B cell (primary cell): ENCODE measurements around the gene SH2D5. TPM values are rescaled to one million over a fixed set of nuclear protein-coding genes. Genes with fewer than 3 reads are reported as not detected.

ENCODE experiments used
- ATAC-seq: fragments of 200-7000 bp; cut with Tn5 transposase; one replicate; pipeline ENCODE4 v1.10.0; 2021; ENCODE audit warnings: low read depth, mild to moderate bottlenecking, moderate number of reproducible peaks, moderate library complexity
- CTCF ChIA-PET: fragments of 350-600 bp; sonication (Branson Sonifier 250); formaldehyde crosslinking; loops from one replicate; lab custom pipeline; 2021; ENCODE audit warnings: antibody characterized with exemption, inconsistent platforms; lab: Charles Lee
- POLR2A ChIA-PET: fragments of 350-600 bp; sonication (Branson Sonifier 250); formaldehyde crosslinking; loops from one replicate; lab custom pipeline; 2021; ENCODE audit warnings: antibody characterized with exemption; lab: Charles Lee
- DNase-seq: peaks from one replicate; pipeline ENCODE4 v3.0.0; 2013
- H2AFZ ChIP-seq: 2 replicates; pipeline ENCODE4 v1.6.1; 2012; ENCODE audit warnings: mild to moderate bottlenecking, low read depth, low read length; ENCODE audit not compliant: insufficient read depth, poor library complexity, severe bottlenecking
- H3K27ac ChIP-seq, 2 donors: 1 replicate in 1 of 2; 2 replicates in 1 of 2; pipeline ENCODE4 v1.5.1; 2012 to 2013; ENCODE audit warnings: low read length in 2 of 2, mild to moderate bottlenecking in 2 of 2, moderate library complexity in 1 of 2
- H3K27me3 ChIP-seq, 4 experiments: fragments of 200-600 bp in 1 of 4; sonication (generic) in 1 of 4; replicated peaks in 1 of 4; 1 replicate in 2 of 4; 2 replicates in 2 of 4; pipeline versions ENCODE4 v1.6.1 to v1.7.0; 2013 to 2016; ENCODE audit warnings: low read length in 3 of 4, mild to moderate bottlenecking in 2 of 4, mixed read lengths in 1 of 4, moderate library complexity in 1 of 4; ENCODE audit not compliant: insufficient read depth in 4 of 4, control insufficient read depth in 3 of 4; ENCODE audit errors: control extremely low read depth in 1 of 4
- H3K36me3 ChIP-seq, 2 experiments: replicated peaks in 1 of 2; 1 replicate in 1 of 2; 2 replicates in 1 of 2; pipeline versions ENCODE4 v1.6.1 to v1.7.1; 2013; ENCODE audit warnings: low read length in 1 of 2; ENCODE audit not compliant: insufficient read depth in 2 of 2, control insufficient read depth in 1 of 2; ENCODE audit errors: control extremely low read depth in 1 of 2, extremely low read depth in 1 of 2
- H3K4me1 ChIP-seq, 2 donors: fragments of 200-600 bp in 1 of 2; sonication (generic) in 1 of 2; 1 replicate in 1 of 2; 2 replicates in 1 of 2; pipeline versions ENCODE4 v1.5.1 to v1.6.1; 2013 to 2017; ENCODE audit warnings: low read length in 2 of 2; ENCODE audit not compliant: control insufficient read depth in 2 of 2, insufficient read depth in 2 of 2
- H3K4me2 ChIP-seq: replicated peaks from 2 replicates; pipeline ENCODE3; 2012; ENCODE audit warnings: mild to moderate bottlenecking, low read depth, low read length; ENCODE audit not compliant: poor library complexity, severe bottlenecking
- H3K4me3 ChIP-seq, 5 experiments: fragments of 200-600 bp in 1 of 5; sonication (generic) in 1 of 5; 1 replicate in 3 of 5; 2 replicates in 2 of 5; pipeline versions ENCODE4 v1.5.1 to v1.7.0; 2011 to 2016; ENCODE audit warnings: low read length in 4 of 5, mild to moderate bottlenecking in 4 of 5, low read depth in 2 of 5, control low read depth in 1 of 5, moderate library complexity in 1 of 5; ENCODE audit not compliant: insufficient read depth in 1 of 5; ENCODE audit errors: control extremely low read depth in 1 of 5, extremely low read depth in 1 of 5
- H3K79me2 ChIP-seq: fragments of 200-600 bp; sonication (generic); one replicate; pipeline ENCODE4 v1.6.0; 2016; ENCODE audit warnings: low read length; ENCODE audit not compliant: control insufficient read depth, insufficient read depth
- H3K9ac ChIP-seq: fragments of 200-600 bp; sonication (generic); 2 replicates; pipeline ENCODE4 v1.6.1; 2017; ENCODE audit warnings: mild to moderate bottlenecking, low read length, moderate library complexity
- H3K9me3 ChIP-seq, 3 donors: one replicate each; pipeline versions ENCODE4 v1.6.1 to v1.7.1; 2013; ENCODE audit warnings: low read length in 2 of 3; ENCODE audit not compliant: control insufficient read depth in 2 of 3, insufficient read depth in 1 of 3; ENCODE audit errors: control extremely low read depth in 1 of 3
- H4K20me1 ChIP-seq: 2 replicates; pipeline ENCODE4 v1.6.0; 2012; ENCODE audit warnings: mild to moderate bottlenecking, low read length; ENCODE audit not compliant: insufficient read depth, control insufficient read depth, poor library complexity, severe bottlenecking
- H3K27ac Mint-ChIP-seq: one replicate; pipeline ENCODE4 v1.8.0; 2021; ENCODE audit warnings: mixed read lengths
- H3K27me3 Mint-ChIP-seq: one replicate; pipeline ENCODE4 v1.8.0; 2021; ENCODE audit warnings: mixed read lengths
- H3K4me1 Mint-ChIP-seq: one replicate; pipeline ENCODE4 v1.8.0; 2021; ENCODE audit warnings: mixed read lengths
- H3K4me3 Mint-ChIP-seq: one replicate; pipeline ENCODE4 v1.8.0; 2021; ENCODE audit warnings: mixed read lengths
- H3K9me3 Mint-ChIP-seq: one replicate; pipeline ENCODE4 v1.8.0; 2022; ENCODE audit warnings: mixed read lengths; ENCODE audit not compliant: insufficient read depth
- EZH2 ChIP-seq: IDR thresholded peaks from 2 replicates; pipeline ENCODE4 v1.6.1; 2012; ENCODE audit warnings: borderline replicate concordance, low read depth, mild to moderate bottlenecking, moderate library complexity, low read length; ENCODE audit not compliant: insufficient read depth, poor library complexity, severe bottlenecking
- WGBS: methylation state at CpG from one replicate; pipeline ENCODE4 v1.1.5; 2013; ENCODE audit warnings: missing lambda C conversion rate; ENCODE audit not compliant: insufficient coverage; 5-methylcytosine and 5-hydroxymethylcytosine counted together
- intact Hi-C: fragments of 100-400 bp; cut with micrococcal nuclease; formaldehyde crosslinking; loops from one replicate; pipeline ENCODE4 v1.10.0; 2022
- polyA plus RNA-seq: library from polyadenylated mRNA; depleted of rRNA; stranded (reverse); fragments of >200 nt; gene quantifications from 2 replicates; pipeline ENCODE4 v1.2.3, GENCODE V29; 2012
- total RNA-seq, 2 donors: library from RNA; stranded (reverse); fragments of 120-200 nt in 1 of 2; gene quantifications; 1 replicate in 1 of 2; 2 replicates in 1 of 2; pipeline versions ENCODE4 v1.2.3 to v1.2.4, GENCODE V29; 2013 to 2022
- TF ChIP-seq, protein P1 (sequence below): fragments of 200-600 bp; IDR thresholded peaks from one replicate; pipeline ENCODE4 v1.8.0; 2022; ENCODE audit warnings: antibody characterized with exemption, mild to moderate bottlenecking

Gene SH2D5
- total and polyA plus RNA-seq, 2 donors (not counting 1 experiment from before 2014, with no cell fraction given): 0.30 TPM; not detected in 1

DNA sequence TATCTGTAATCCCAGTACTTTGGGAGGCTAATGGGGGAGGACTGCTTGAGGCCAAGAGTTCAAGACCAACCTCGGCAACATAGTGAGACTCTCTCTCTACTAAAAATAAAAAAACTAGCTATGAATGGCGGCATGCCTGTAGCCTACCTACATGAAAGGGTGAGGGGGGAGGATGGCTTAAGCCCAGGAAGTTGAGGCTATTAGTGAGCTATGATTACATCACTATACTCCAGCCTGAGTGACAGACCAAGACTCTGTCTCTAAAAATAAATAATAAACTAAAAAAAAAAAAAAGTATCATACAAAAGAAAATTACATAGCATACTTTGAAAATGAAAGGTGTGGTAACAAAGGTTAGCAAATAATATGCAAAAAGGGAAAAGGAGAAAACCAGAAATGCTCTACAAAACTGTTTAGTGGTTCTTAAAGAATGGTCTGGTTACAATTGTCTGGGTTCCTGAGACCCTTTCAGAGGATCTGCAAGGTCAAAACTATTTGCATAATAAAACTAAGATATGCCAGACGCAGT, 19.0 kb upstream of the SH2D5 start:
- Histone ChIP-seq H3K27me3 (no peaks in the 10 kb centered on the region), H3K79me2 (no peaks in the 10 kb centered on the region), H3K4me3 (no peak overlapping the region), H3K4me1 (no peaks in the 10 kb centered on the region), H4K20me1 (no peaks in the 10 kb centered on the region), H3K9me3 (no peaks in the 10 kb centered on the region), H3K36me3 (peaks cover 22 to 68% of the 10 kb centered on the region in 2 experiments), H3K27ac (no peak overlapping the region), H2AFZ (no peak overlapping the region), H3K9ac (no peak overlapping the region), H3K4me2 (no peak overlapping the region)
- DNase-seq: no peak
- no peak overlapping the region for H3K27ac Mint-ChIP-seq
- no peaks in the 10 kb centered on the region for H3K27me3 Mint-ChIP-seq
- no peaks in the 10 kb centered on the region for H3K4me1 Mint-ChIP-seq
- H3K9me3 Mint-ChIP-seq: no peaks in the 10 kb centered on the region
- no CpG with 5 or more reads among the region's 3 CpGs for WGBS
- TF ChIP-seq EZH2: no peak
- TF ChIP-seq, protein P1, sequence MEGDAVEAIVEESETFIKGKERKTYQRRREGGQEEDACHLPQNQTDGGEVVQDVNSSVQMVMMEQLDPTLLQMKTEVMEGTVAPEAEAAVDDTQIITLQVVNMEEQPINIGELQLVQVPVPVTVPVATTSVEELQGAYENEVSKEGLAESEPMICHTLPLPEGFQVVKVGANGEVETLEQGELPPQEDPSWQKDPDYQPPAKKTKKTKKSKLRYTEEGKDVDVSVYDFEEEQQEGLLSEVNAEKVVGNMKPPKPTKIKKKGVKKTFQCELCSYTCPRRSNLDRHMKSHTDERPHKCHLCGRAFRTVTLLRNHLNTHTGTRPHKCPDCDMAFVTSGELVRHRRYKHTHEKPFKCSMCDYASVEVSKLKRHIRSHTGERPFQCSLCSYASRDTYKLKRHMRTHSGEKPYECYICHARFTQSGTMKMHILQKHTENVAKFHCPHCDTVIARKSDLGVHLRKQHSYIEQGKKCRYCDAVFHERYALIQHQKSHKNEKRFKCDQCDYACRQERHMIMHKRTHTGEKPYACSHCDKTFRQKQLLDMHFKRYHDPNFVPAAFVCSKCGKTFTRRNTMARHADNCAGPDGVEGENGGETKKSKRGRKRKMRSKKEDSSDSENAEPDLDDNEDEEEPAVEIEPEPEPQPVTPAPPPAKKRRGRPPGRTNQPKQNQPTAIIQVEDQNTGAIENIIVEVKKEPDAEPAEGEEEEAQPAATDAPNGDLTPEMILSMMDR: no peak
- CTCF ChIA-PET: no interaction called here
- intact Hi-C loops: no loop called here
- POLR2A ChIA-PET: no interaction called here
- ATAC-seq: no peak
- H3K4me3 Mint-ChIP-seq: no peak overlapping the region

DNA sequence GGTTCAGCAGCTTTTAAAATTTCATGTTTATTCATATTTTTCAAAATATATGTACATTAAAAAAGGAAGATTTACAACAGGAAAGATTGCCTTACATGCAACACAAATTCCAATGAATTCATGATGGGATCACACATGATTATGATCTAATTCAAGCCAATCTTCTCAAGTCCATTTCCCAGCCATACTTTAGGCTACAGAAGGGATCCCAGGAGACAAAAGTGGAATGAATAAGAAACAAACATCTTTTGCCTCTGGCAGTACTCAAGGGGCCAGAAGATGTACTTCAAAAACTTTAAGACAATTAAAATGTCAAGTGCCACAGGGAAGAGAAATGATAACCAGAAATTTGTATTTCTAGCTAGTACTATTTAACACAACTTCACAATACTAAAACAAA, 10.2 kb upstream of the SH2D5 start:
- Histone ChIP-seq H3K27me3 (no peaks in the 10 kb centered on the region), H2AFZ (no peak overlapping the region), H3K79me2 (no peaks in the 10 kb centered on the region), H3K9ac (no peak overlapping the region), H3K36me3 (peaks cover 25 to 72% of the 10 kb centered on the region in 2 experiments), H3K4me1 (no peaks in the 10 kb centered on the region), H3K9me3 (no peaks in the 10 kb centered on the region), H4K20me1 (no peaks in the 10 kb centered on the region), H3K4me3 (no peak overlapping the region), H3K27ac (no peak overlapping the region), H3K4me2 (no peak overlapping the region)
- Mint-ChIP-seq H3K4me1 (no peaks in the 10 kb centered on the region), H3K9me3 (no peaks in the 10 kb centered on the region), H3K4me3 (no peak overlapping the region), H3K27ac (no peak overlapping the region), H3K27me3 (no peaks in the 10 kb centered on the region)
- POLR2A ChIA-PET: no interaction called here
- intact Hi-C loops: no loop called here
- DNase-seq (no peak), ATAC-seq (no peak)
- CTCF ChIA-PET: no interaction called here
- no peak for TF ChIP-seq EZH2
- TF ChIP-seq, protein P1: no peak
